ENCODE results near the gene CCR7.

The CCR7 gene

GRCh38 chr17:40560592-40561293 is 4.5 kb downstream of the CCR7 start:
- no peak for DNase-seq

- DNase-seq, result peak; percentile 83
These were observed 5.2 kb downstream of the CCR7 start for GRCh38 chr17:40559954-40560591.

- DNase-seq, result no peak
These were observed 5.7 kb downstream of the CCR7 start for GRCh38 chr17:40559564-40559916.

GRCh38 chr17:40558890-40559563 is 6.2 kb downstream of the CCR7 start:
- no peak for DNase-seq

- no peak for DNase-seq
These were observed 6.9 kb downstream of the CCR7 start for GRCh38 chr17:40558300-40558889.

GRCh38 chr17:40557531-40558299 is 7.6 kb downstream of the CCR7 start:
- DNase-seq, result no peak

- DNase-seq, result no peak
These were observed 8.3 kb downstream of the CCR7 start for GRCh38 chr17:40556884-40557414.

- DNase-seq, result no peak
These were observed 9.0 kb downstream of the CCR7 start for GRCh38 chr17:40556198-40556661.

- no peak for DNase-seq
These were observed 9.7 kb downstream of the CCR7 start for GRCh38 chr17:40555296-40556190.

- no peak for DNase-seq
These were observed 10.5 kb downstream of the CCR7 start for GRCh38 chr17:40554646-40555295.

- no peak for DNase-seq
These were observed 11.4 kb downstream of the CCR7 start for GRCh38 chr17:40553694-40554534.

GRCh38 chr17:40552806-40553693 is 12.2 kb downstream of the CCR7 start:
- DNase-seq, result no peak

GRCh38 chr17:40551879-40552768 is 13.1 kb downstream of the CCR7 start:
- no peak for DNase-seq

GRCh38 chr17:40551091-40551878 is 14.0 kb downstream of the CCR7 start:
- no peak for DNase-seq

GRCh38 chr17:40550608-40551007 is 14.7 kb downstream of the CCR7 start:
- no peak for DNase-seq

- DNase-seq, result no peak
These were observed 16.1 kb downstream of the CCR7 start for GRCh38 chr17:40548982-40549685.
